ENCODE data around the gene RNF123.

Gene RNF123

GRCh38 chr3:49659756-49660155 is 29.6 kb upstream of the RNF123 start:
- no peaks in the 10 kb centered on the region for H3K9me3 ChIP-seq (ENCODE audit: control insufficient read depth, insufficient read depth, low read length)
- H3K36me3 ChIP-seq (ENCODE audit: control insufficient read depth, insufficient read depth, low read length) = no peaks in the 10 kb centered on the region
- no peak for DNase-seq (ENCODE audit: low read depth, low spot score)
- no CpG with 5 or more reads among the region's 4 CpGs for WGBS (ENCODE audit: insufficient coverage, insufficient read length)
- no peak overlapping the region for H3K4me3 ChIP-seq (ENCODE audit: low read length)
- H3K27ac ChIP-seq (ENCODE audit: low read length) = no peak overlapping the region
- H3K27me3 ChIP-seq (ENCODE audit: control insufficient read depth, insufficient read depth, low read length) = no peaks in the 10 kb centered on the region
- no peaks in the 10 kb centered on the region for H3K4me1 ChIP-seq (ENCODE audit: control insufficient read depth, insufficient read depth, low read length)

GRCh38 chr3:49661281-49661680 is 28.1 kb upstream of the RNF123 start:
- Histone ChIP-seq H3K9me3 (ENCODE audit: control insufficient read depth, insufficient read depth, low read length) (no peaks in the 10 kb centered on the region), H3K4me1 (ENCODE audit: control insufficient read depth, insufficient read depth, low read length) (no peaks in the 10 kb centered on the region), H3K4me3 (ENCODE audit: low read length) (no peak overlapping the region), H3K27ac (ENCODE audit: low read length) (no peak overlapping the region), H3K36me3 (ENCODE audit: control insufficient read depth, insufficient read depth, low read length) (no peaks in the 10 kb centered on the region), H3K27me3 (ENCODE audit: control insufficient read depth, insufficient read depth, low read length) (no peaks in the 10 kb centered on the region)
- no peak for DNase-seq (ENCODE audit: low read depth, low spot score)
- WGBS (ENCODE audit: insufficient coverage, insufficient read length) = no CpG with 5 or more reads among the region's 14 CpGs

- Histone ChIP-seq H3K4me1 (ENCODE audit: control insufficient read depth, insufficient read depth, low read length) (no peaks in the 10 kb centered on the region), H3K27me3 (ENCODE audit: control insufficient read depth, insufficient read depth, low read length) (no peaks in the 10 kb centered on the region), H3K36me3 (ENCODE audit: control insufficient read depth, insufficient read depth, low read length) (no peaks in the 10 kb centered on the region), H3K9me3 (ENCODE audit: control insufficient read depth, insufficient read depth, low read length) (no peaks in the 10 kb centered on the region), H3K4me3 (ENCODE audit: low read length) (no peak overlapping the region), H3K27ac (ENCODE audit: low read length) (no peak overlapping the region)
- no peak for DNase-seq (ENCODE audit: low read depth, low spot score)
- no CpG with 5 or more reads among the region's 22 CpGs for WGBS (ENCODE audit: insufficient coverage, insufficient read length)
Measured at GRCh38 chr3:49662021-49662420, 27.3 kb upstream of the RNF123 start.

GRCh38 chr3:49662720-49663413 is 26.5 kb upstream of the RNF123 start:
- DNase-seq (ENCODE audit: low read depth, low spot score) = no peak
- H3K9me3 ChIP-seq (ENCODE audit: control insufficient read depth, insufficient read depth, low read length) = no peaks in the 10 kb centered on the region
- no peak overlapping the region for H3K27ac ChIP-seq (ENCODE audit: low read length)
- H3K27me3 ChIP-seq (ENCODE audit: control insufficient read depth, insufficient read depth, low read length) = no peaks in the 10 kb centered on the region
- no CpG with 5 or more reads among the region's 34 CpGs for WGBS (ENCODE audit: insufficient coverage, insufficient read length)
- H3K36me3 ChIP-seq (ENCODE audit: control insufficient read depth, insufficient read depth, low read length) = no peaks in the 10 kb centered on the region
- no peaks in the 10 kb centered on the region for H3K4me1 ChIP-seq (ENCODE audit: control insufficient read depth, insufficient read depth, low read length)
- no peak overlapping the region for H3K4me3 ChIP-seq (ENCODE audit: low read length)

- H3K27me3 ChIP-seq (ENCODE audit: control insufficient read depth, insufficient read depth, low read length) = no peaks in the 10 kb centered on the region
- H3K4me3 ChIP-seq (ENCODE audit: low read length) = no peak overlapping the region
- DNase-seq (ENCODE audit: low read depth, low spot score) = no peak
- no peaks in the 10 kb centered on the region for H3K4me1 ChIP-seq (ENCODE audit: control insufficient read depth, insufficient read depth, low read length)
- no peak overlapping the region for H3K27ac ChIP-seq (ENCODE audit: low read length)
- H3K9me3 ChIP-seq (ENCODE audit: control insufficient read depth, insufficient read depth, low read length) = no peaks in the 10 kb centered on the region
- no CpG with 5 or more reads among the region's 1 CpG for WGBS (ENCODE audit: insufficient coverage, insufficient read length)
- no peaks in the 10 kb centered on the region for H3K36me3 ChIP-seq (ENCODE audit: control insufficient read depth, insufficient read depth, low read length)
Measured at GRCh38 chr3:49663831-49664230, 25.5 kb upstream of the RNF123 start.

GRCh38 chr3:49664300-49664699 is 25.1 kb upstream of the RNF123 start:
- Histone ChIP-seq H3K4me1 (ENCODE audit: control insufficient read depth, insufficient read depth, low read length) (no peaks in the 10 kb centered on the region), H3K4me3 (ENCODE audit: low read length) (no peak overlapping the region), H3K27me3 (ENCODE audit: control insufficient read depth, insufficient read depth, low read length) (no peaks in the 10 kb centered on the region), H3K27ac (ENCODE audit: low read length) (no peak overlapping the region), H3K9me3 (ENCODE audit: control insufficient read depth, insufficient read depth, low read length) (no peaks in the 10 kb centered on the region), H3K36me3 (ENCODE audit: control insufficient read depth, insufficient read depth, low read length) (no peaks in the 10 kb centered on the region)
- no peak for DNase-seq (ENCODE audit: low read depth, low spot score)
- WGBS (ENCODE audit: insufficient coverage, insufficient read length) = no CpG with 5 or more reads among the region's 11 CpGs

- WGBS (ENCODE audit: insufficient coverage, insufficient read length) = no CpG with 5 or more reads among the region's 6 CpGs
- no peak overlapping the region for H3K27ac ChIP-seq (ENCODE audit: low read length)
Measured at GRCh38 chr3:49665822-49666519, 23.4 kb upstream of the RNF123 start.

GRCh38 chr3:49666592-49666991 is 22.8 kb upstream of the RNF123 start:
- WGBS (ENCODE audit: insufficient coverage, insufficient read length) = no CpG with 5 or more reads among the region's 8 CpGs
- no peak overlapping the region for H3K27ac ChIP-seq (ENCODE audit: low read length)
- no peak for DNase-seq (ENCODE audit: low read depth, low spot score)
- H3K4me3 ChIP-seq (ENCODE audit: low read length) = no peak overlapping the region
- no peaks in the 10 kb centered on the region for H3K9me3 ChIP-seq (ENCODE audit: control insufficient read depth, insufficient read depth, low read length)
- peaks cover 1% of the 10 kb centered on the region; the same call in 1 of the 2 replicates for H3K4me1 ChIP-seq (ENCODE audit: control insufficient read depth, insufficient read depth, low read length)
- H3K27me3 ChIP-seq (ENCODE audit: control insufficient read depth, insufficient read depth, low read length) = no peaks in the 10 kb centered on the region
- H3K36me3 ChIP-seq (ENCODE audit: control insufficient read depth, insufficient read depth, low read length) = no peaks in the 10 kb centered on the region

More at GRCh38 chr3:49665822-49666519, 23.4 kb upstream of the RNF123 start:
- Histone ChIP-seq H3K27me3 (ENCODE audit: control insufficient read depth, insufficient read depth, low read length) (no peaks in the 10 kb centered on the region), H3K4me3 (ENCODE audit: low read length) (no peak overlapping the region), H3K36me3 (ENCODE audit: control insufficient read depth, insufficient read depth, low read length) (no peaks in the 10 kb centered on the region), H3K4me1 (ENCODE audit: control insufficient read depth, insufficient read depth, low read length) (no peaks in the 10 kb centered on the region), H3K9me3 (ENCODE audit: control insufficient read depth, insufficient read depth, low read length) (no peaks in the 10 kb centered on the region)
- no peak for DNase-seq (ENCODE audit: low read depth, low spot score)

GRCh38 chr3:49667701-49668413 is 21.5 kb upstream of the RNF123 start:
- no peak overlapping the region for H3K27ac ChIP-seq (ENCODE audit: low read length)
- DNase-seq (ENCODE audit: low read depth, low spot score) = no peak
- no peaks in the 10 kb centered on the region for H3K9me3 ChIP-seq (ENCODE audit: control insufficient read depth, insufficient read depth, low read length)
- WGBS (ENCODE audit: insufficient coverage, insufficient read length) = no CpG with 5 or more reads among the region's 25 CpGs
- no peaks in the 10 kb centered on the region for H3K27me3 ChIP-seq (ENCODE audit: control insufficient read depth, insufficient read depth, low read length)
- H3K4me3 ChIP-seq (ENCODE audit: low read length) = no peak overlapping the region
- no peaks in the 10 kb centered on the region for H3K36me3 ChIP-seq (ENCODE audit: control insufficient read depth, insufficient read depth, low read length)
- H3K4me1 ChIP-seq (ENCODE audit: control insufficient read depth, insufficient read depth, low read length) = peaks cover 1% of the 10 kb centered on the region; the same call in 1 of the 2 replicates

GRCh38 chr3:49668414-49668797 is 21.0 kb upstream of the RNF123 start:
- Histone ChIP-seq H3K27ac (ENCODE audit: low read length) (no peak overlapping the region), H3K36me3 (ENCODE audit: control insufficient read depth, insufficient read depth, low read length) (no peaks in the 10 kb centered on the region), H3K9me3 (ENCODE audit: control insufficient read depth, insufficient read depth, low read length) (no peaks in the 10 kb centered on the region), H3K4me1 (ENCODE audit: control insufficient read depth, insufficient read depth, low read length) (peaks cover 1% of the 10 kb centered on the region; the same call in 1 of the 2 replicates), H3K27me3 (ENCODE audit: control insufficient read depth, insufficient read depth, low read length) (no peaks in the 10 kb centered on the region), H3K4me3 (ENCODE audit: low read length) (no peak overlapping the region)
- WGBS (ENCODE audit: insufficient coverage, insufficient read length) = no CpG with 5 or more reads among the region's 5 CpGs
- no peak for DNase-seq (ENCODE audit: low read depth, low spot score)
